Duodenal mucosa (tissue), 2 donors: ENCODE data around the gene CCDC51.

Experiments
- H3K27ac ChIP-seq: one replicate; pipeline ENCODE4 v1.7.0; 2013; ENCODE audit warnings: low read depth, low read length
- H3K27me3 ChIP-seq, 2 donors: one replicate each; pipeline ENCODE4 v1.7.0; 2013; ENCODE audit warnings: low read length in 2 of 2, control low read depth in 1 of 2; ENCODE audit not compliant: insufficient read depth in 2 of 2, control insufficient read depth in 1 of 2
- H3K36me3 ChIP-seq, 2 donors: one replicate each; pipeline ENCODE4 v1.7.0; 2013; ENCODE audit warnings: low read length in 2 of 2, control low read depth in 1 of 2; ENCODE audit not compliant: insufficient read depth in 2 of 2, control insufficient read depth in 1 of 2
- H3K4me1 ChIP-seq, 2 donors: one replicate each; pipeline ENCODE4 v1.7.0; 2013; ENCODE audit warnings: low read length in 2 of 2, control low read depth in 1 of 2; ENCODE audit not compliant: insufficient read depth in 2 of 2, control insufficient read depth in 1 of 2
- H3K4me3 ChIP-seq, 2 donors: one replicate each; pipeline ENCODE4 v1.7.0; 2013; ENCODE audit warnings: low read length in 2 of 2, low read depth in 1 of 2
- H3K9ac ChIP-seq, 2 donors: one replicate each; pipeline ENCODE4 v1.7.0; 2013; ENCODE audit warnings: low read length in 2 of 2, low read depth in 1 of 2
- H3K9me3 ChIP-seq, 2 donors: one replicate each; pipeline ENCODE4 v1.7.0; 2013; ENCODE audit warnings: low read length in 2 of 2, control low read depth in 1 of 2; ENCODE audit not compliant: control insufficient read depth in 1 of 2

The CCDC51 gene

GRCh38 chr3:48409291-48410201 lies 30.4 kb downstream of the CCDC51 start:
- H3K27ac ChIP-seq, result no peak overlapping the region
- no peaks in the 10 kb centered on the region for H3K9me3 ChIP-seq
- no peak overlapping the region for H3K9ac ChIP-seq
- no peak overlapping the region for H3K4me3 ChIP-seq
- no peaks in the 10 kb centered on the region for H3K27me3 ChIP-seq
- H3K4me1 ChIP-seq, result no peaks in the 10 kb centered on the region
- H3K36me3 ChIP-seq, result peaks cover 62 to 93% of the 10 kb centered on the region in 2 donors

GRCh38 chr3:48408823-48409281 lies 31.1 kb downstream of the CCDC51 start:
- Histone ChIP-seq H3K9ac (no peak overlapping the region), H3K4me1 (no peaks in the 10 kb centered on the region), H3K27me3 (no peaks in the 10 kb centered on the region), H3K27ac (no peak overlapping the region), H3K4me3 (no peak overlapping the region), H3K36me3 (peaks cover 59 to 93% of the 10 kb centered on the region in 2 donors), H3K9me3 (no peaks in the 10 kb centered on the region)

- H3K9me3 ChIP-seq, result no peaks in the 10 kb centered on the region
- H3K4me1 ChIP-seq, result no peaks in the 10 kb centered on the region
- no peak overlapping the region for H3K9ac ChIP-seq
- no peak overlapping the region for H3K27ac ChIP-seq
- no peaks in the 10 kb centered on the region for H3K27me3 ChIP-seq
- H3K36me3 ChIP-seq, result peaks cover 54 to 91% of the 10 kb centered on the region in 2 donors
- no peak overlapping the region for H3K4me3 ChIP-seq
Measured at GRCh38 chr3:48407542-48408099, 32.3 kb downstream of the CCDC51 start.

- Histone ChIP-seq H3K4me1 (no peaks in the 10 kb centered on the region), H3K9me3 (no peaks in the 10 kb centered on the region), H3K4me3 (no peak overlapping the region), H3K36me3 (peaks cover 45 to 85% of the 10 kb centered on the region in 2 donors), H3K27me3 (no peaks in the 10 kb centered on the region), H3K9ac (no peak overlapping the region), H3K27ac (no peak overlapping the region)
Measured at GRCh38 chr3:48406443-48407431, 33.2 kb downstream of the CCDC51 start.

GRCh38 chr3:48405971-48406370 lies 33.9 kb downstream of the CCDC51 start:
- Histone ChIP-seq H3K27me3 (no peaks in the 10 kb centered on the region), H3K9ac (no peak overlapping the region), H3K4me1 (no peaks in the 10 kb centered on the region), H3K27ac (no peak overlapping the region), H3K4me3 (no peak overlapping the region), H3K36me3 (peaks cover 39 to 77% of the 10 kb centered on the region in 2 donors), H3K9me3 (no peaks in the 10 kb centered on the region)

- no peak overlapping the region for H3K27ac ChIP-seq
- H3K27me3 ChIP-seq, result no peaks in the 10 kb centered on the region
- H3K9me3 ChIP-seq, result no peaks in the 10 kb centered on the region
- peaks cover 39 to 72% of the 10 kb centered on the region in 2 donors for H3K36me3 ChIP-seq
- no peak overlapping the region for H3K4me3 ChIP-seq
- no peaks in the 10 kb centered on the region for H3K4me1 ChIP-seq
- no peak overlapping the region for H3K9ac ChIP-seq
Measured at GRCh38 chr3:48405343-48405881, 34.5 kb downstream of the CCDC51 start.

GRCh38 chr3:48404440-48405342 lies 35.2 kb downstream of the CCDC51 start:
- no peak overlapping the region for H3K4me3 ChIP-seq
- H3K36me3 ChIP-seq, result peaks cover 32 to 66% of the 10 kb centered on the region in 2 donors
- no peak overlapping the region for H3K9ac ChIP-seq
- no peaks in the 10 kb centered on the region for H3K9me3 ChIP-seq
- H3K4me1 ChIP-seq, result no peaks in the 10 kb centered on the region
- no peak overlapping the region for H3K27ac ChIP-seq
- H3K27me3 ChIP-seq, result no peaks in the 10 kb centered on the region

GRCh38 chr3:48403533-48404439 lies 36.1 kb downstream of the CCDC51 start:
- Histone ChIP-seq H3K9me3 (no peaks in the 10 kb centered on the region), H3K27me3 (no peaks in the 10 kb centered on the region), H3K4me1 (no peaks in the 10 kb centered on the region), H3K4me3 (no peak overlapping the region), H3K27ac (no peak overlapping the region), H3K9ac (no peak overlapping the region), H3K36me3 (peaks cover 26 to 57% of the 10 kb centered on the region in 2 donors)
